HepG2 (cell line): ENCODE measurements around the gene GUCY2C.

Experiments
- GABPB1 ChIP-seq: IDR thresholded peaks from 2 replicates; pipeline ENCODE4 v1.6.1; 2016; ENCODE audit warnings: mild to moderate bottlenecking, missing genetic modification reagents, moderate library complexity, missing compliant biosample characterization
- KDM5A ChIP-seq: fragments of 200-600 bp; sonication (generic); IDR thresholded peaks from 2 replicates; pipeline ENCODE4 v1.7.0; 2018; ENCODE audit warnings: antibody characterized with exemption, mild to moderate bottlenecking, low read length, borderline replicate concordance
- POLR2AphosphoS5 ChIP-seq: IDR thresholded peaks from 2 replicates; pipeline ENCODE4 v1.6.1; 2012; ENCODE audit warnings: low read depth, low read length
- PTBP1 ChIP-seq: fragments of 200-400 bp; formaldehyde crosslinking; IDR thresholded peaks from 2 replicates; pipeline ENCODE4 v1.6.1; 2018; ENCODE audit warnings: low read length, low read depth; ENCODE audit not compliant: poor library complexity, severe bottlenecking
- RAD21 ChIP-seq: fragments of 450-650 bp; formaldehyde crosslinking; IDR thresholded peaks from 2 replicates; pipeline ENCODE4 v1.5.0; 2020; ENCODE audit warnings: mild to moderate bottlenecking
- RAD51 ChIP-seq: fragments of 450-650 bp; IDR thresholded peaks from 2 replicates; pipeline ENCODE4 v1.6.1; 2016; ENCODE audit warnings: borderline replicate concordance
- RNF2 ChIP-seq: fragments of 450-650 bp; conservative IDR thresholded peaks from 2 replicates; pipeline ENCODE4 v1.6.1; 2016; ENCODE audit warnings: low read depth
- SP1 ChIP-seq, 2 experiments: fragments of 450-650 bp in 1 of 2; sonication (generic) in 1 of 2; formaldehyde crosslinking in 1 of 2; IDR thresholded peaks; 2 replicates each; pipeline versions ENCODE4 v1.4.0 to v1.6.1; 2016 to 2020; ENCODE audit warnings: missing genetic modification reagents in 1 of 2
- TAF1 ChIP-seq: sonication (generic); formaldehyde crosslinking; IDR thresholded peaks from 2 replicates; pipeline ENCODE4 v1.4.0; 2020; ENCODE audit warnings: missing genetic modification reagents
- ZKSCAN5 ChIP-seq: sonication (generic); formaldehyde crosslinking; IDR thresholded peaks from 2 replicates; pipeline ENCODE4 v1.5.1; 2020; ENCODE audit warnings: mild to moderate bottlenecking, missing genetic modification reagents
- ZNF761 ChIP-seq: sonication (generic); formaldehyde crosslinking; conservative IDR thresholded peaks from 2 replicates; pipeline ENCODE4 v1.4.0; 2020; ENCODE audit warnings: mild to moderate bottlenecking, missing genetic modification reagents

GRCh38 chr12:14647028-14647750 is 49.2 kb downstream of the GUCY2C start:
- TF ChIP-seq KDM5A (no peak), POLR2AphosphoS5 (no peak), ZKSCAN5 (CRISPR knock-in tag) (no peak), RAD51 (no peak), GABPB1 (CRISPR knock-in tag) (no peak), PTBP1 (no peak), SP1 (IDR thresholded peaks at IDR 0.05) (no peak), SP1 (CRISPR knock-in tag; IDR thresholded peaks at IDR 0.05) (no peak), RAD21 (CRISPR knock-in tag) (no peak), TAF1 (CRISPR knock-in tag) (no peak), ZNF761 (CRISPR knock-in tag) (no peak), RNF2 (no peak)
